ENCODE data around the gene STON2. TPM values are rescaled to one million over a fixed set of nuclear protein-coding genes. Genes with fewer than 3 reads are reported as not detected.
"Not testable (repeated sequence)": the region's sequence is repeated elsewhere in the genome, so short reads cannot be mapped to it uniquely, and the experiment has no call there.

The STON2 gene
- total RNA-seq, 1 donor from 2014 or later = 66.8 TPM

GRCh38 chr14:81433378-81433777 lies 33.3 kb upstream of the STON2 start:
- Mint-ChIP-seq H3K9me3 (ENCODE audit: unreplicated experiment) (no peaks in the 10 kb centered on the region), H3K4me3 (ENCODE audit: unreplicated experiment) (no peak overlapping the region), H3K27ac (ENCODE audit: unreplicated experiment) (no peak overlapping the region), H3K36me3 (ENCODE audit: low read depth, unreplicated experiment) (peaks cover 4% of the 10 kb centered on the region), H3K27me3 (ENCODE audit: unreplicated experiment) (peaks cover 16% of the 10 kb centered on the region), H3K4me1 (ENCODE audit: unreplicated experiment) (peaks cover 25% of the 10 kb centered on the region)
- DNase-seq (ENCODE audit: low spot score) = no peak
- no peak for TF ChIP-seq CTCF (IDR thresholded peaks at IDR 0.05; ENCODE audit: unreplicated experiment)

DNA sequence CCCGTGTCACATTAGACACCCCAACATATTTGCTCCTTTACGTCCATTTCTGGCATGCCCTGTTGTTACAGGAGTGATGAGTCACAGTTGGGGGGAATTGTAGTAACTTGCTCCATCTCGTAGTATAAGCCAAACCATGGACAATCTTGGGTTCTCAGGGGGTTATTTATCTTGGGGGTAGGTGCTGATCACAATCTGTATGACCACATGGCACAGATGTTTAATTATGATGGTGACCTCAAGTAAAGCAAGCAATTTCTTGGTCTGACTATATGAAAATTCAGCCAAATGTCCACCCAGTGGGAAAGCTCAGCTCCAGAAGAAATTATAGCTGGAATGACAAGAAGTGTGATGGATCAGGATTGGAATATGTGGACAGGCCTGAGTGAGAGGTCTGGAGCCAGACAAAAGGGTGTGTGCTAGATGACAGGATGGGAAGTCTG lies 32.1 kb upstream of the STON2 start:
- no peak overlapping the region for H3K4me3 Mint-ChIP-seq (ENCODE audit: unreplicated experiment)
- peaks cover 33% of the 10 kb centered on the region for H3K4me1 Mint-ChIP-seq (ENCODE audit: unreplicated experiment)
- H3K36me3 Mint-ChIP-seq (ENCODE audit: low read depth, unreplicated experiment) = peaks cover 4% of the 10 kb centered on the region
- no peak for DNase-seq (ENCODE audit: low spot score)
- TF ChIP-seq CTCF (IDR thresholded peaks at IDR 0.05; ENCODE audit: unreplicated experiment) = no peak
- H3K27me3 Mint-ChIP-seq (ENCODE audit: unreplicated experiment) = peaks cover 12% of the 10 kb centered on the region
- no peaks in the 10 kb centered on the region for H3K9me3 Mint-ChIP-seq (ENCODE audit: unreplicated experiment)
- H3K27ac Mint-ChIP-seq (ENCODE audit: unreplicated experiment) = no peak overlapping the region

GRCh38 chr14:81430235-81430634 lies 30.1 kb upstream of the STON2 start:
- Mint-ChIP-seq H3K27ac (ENCODE audit: unreplicated experiment) (no peak overlapping the region), H3K27me3 (ENCODE audit: unreplicated experiment) (peaks cover 3% of the 10 kb centered on the region), H3K4me1 (ENCODE audit: unreplicated experiment) (peaks cover 30% of the 10 kb centered on the region), H3K4me3 (ENCODE audit: unreplicated experiment) (no peak overlapping the region), H3K36me3 (ENCODE audit: low read depth, unreplicated experiment) (peaks cover 1% of the 10 kb centered on the region), H3K9me3 (ENCODE audit: unreplicated experiment) (no peaks in the 10 kb centered on the region)
- no peak for DNase-seq (ENCODE audit: low spot score)
- TF ChIP-seq CTCF (IDR thresholded peaks at IDR 0.05; ENCODE audit: unreplicated experiment) = no peak

DNA sequence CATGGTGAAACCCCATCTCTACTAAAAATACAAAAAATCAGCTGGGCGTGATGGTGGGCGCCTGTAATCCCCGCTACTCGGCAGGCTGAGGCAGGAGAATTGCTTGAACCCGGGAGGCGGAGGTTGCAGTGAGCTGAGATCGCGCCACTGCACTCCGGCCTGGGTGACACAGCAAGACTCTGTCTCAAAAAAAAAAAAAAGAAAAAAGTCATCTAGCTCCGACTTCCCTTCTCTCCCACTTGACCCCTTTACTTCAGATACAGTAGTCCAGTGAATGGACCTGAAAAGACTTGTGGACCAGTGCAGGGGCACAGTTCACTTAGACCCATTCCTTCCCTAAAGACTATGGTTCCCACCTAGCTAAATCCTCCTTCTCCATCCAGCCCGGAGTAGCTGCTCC lies 29.6 kb upstream of the STON2 start:
- not testable (repeated sequence) for H3K9me3 Mint-ChIP-seq (ENCODE audit: unreplicated experiment); H3K36me3 Mint-ChIP-seq (ENCODE audit: low read depth, unreplicated experiment); H3K27ac Mint-ChIP-seq (ENCODE audit: unreplicated experiment); H3K27me3 Mint-ChIP-seq (ENCODE audit: unreplicated experiment); DNase-seq (ENCODE audit: low spot score); H3K4me3 Mint-ChIP-seq (ENCODE audit: unreplicated experiment)
- peaks cover 26% of the 10 kb centered on the region for H3K4me1 Mint-ChIP-seq (ENCODE audit: unreplicated experiment)

DNA sequence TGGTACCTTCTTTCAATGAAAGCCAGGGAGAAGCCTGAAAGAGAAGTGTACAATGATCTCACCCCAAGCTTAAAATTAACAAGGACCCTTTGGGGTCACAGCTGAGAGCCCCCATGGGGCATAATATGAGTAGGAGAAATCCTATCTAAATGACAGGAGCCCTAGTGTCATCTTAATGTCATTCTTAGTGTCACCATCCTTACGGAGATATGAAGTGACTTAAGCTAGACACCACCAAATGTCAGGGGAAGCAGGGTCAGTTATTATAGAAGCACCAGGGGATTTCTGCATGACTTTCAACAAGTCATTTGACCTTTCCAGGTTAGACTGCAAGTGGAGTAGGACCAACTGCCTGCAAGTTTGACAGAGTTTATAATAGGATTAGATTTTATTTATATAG lies 28.9 kb upstream of the STON2 start:
- Mint-ChIP-seq H3K4me1 (ENCODE audit: unreplicated experiment) (peaks cover 25% of the 10 kb centered on the region), H3K27ac (ENCODE audit: unreplicated experiment) (no peak overlapping the region), H3K4me3 (ENCODE audit: unreplicated experiment) (no peak overlapping the region), H3K9me3 (ENCODE audit: unreplicated experiment) (no peaks in the 10 kb centered on the region), H3K27me3 (ENCODE audit: unreplicated experiment) (peaks cover 3% of the 10 kb centered on the region), H3K36me3 (ENCODE audit: low read depth, unreplicated experiment) (no peaks in the 10 kb centered on the region)
- TF ChIP-seq CTCF (IDR thresholded peaks at IDR 0.05; ENCODE audit: unreplicated experiment) = no peak
- DNase-seq (ENCODE audit: low spot score) = no peak

Measured in endothelial cell (in vitro differentiated cells).